ENCODE measurements around the gene ABCA4. TPM values are rescaled to one million over a fixed set of nuclear protein-coding genes. Genes with fewer than 3 reads are reported as not detected.

Gene ABCA4
- total and polyA plus RNA-seq, 2 experiments from 2014 or later: 0.53 to 1.4 TPM

DNA sequence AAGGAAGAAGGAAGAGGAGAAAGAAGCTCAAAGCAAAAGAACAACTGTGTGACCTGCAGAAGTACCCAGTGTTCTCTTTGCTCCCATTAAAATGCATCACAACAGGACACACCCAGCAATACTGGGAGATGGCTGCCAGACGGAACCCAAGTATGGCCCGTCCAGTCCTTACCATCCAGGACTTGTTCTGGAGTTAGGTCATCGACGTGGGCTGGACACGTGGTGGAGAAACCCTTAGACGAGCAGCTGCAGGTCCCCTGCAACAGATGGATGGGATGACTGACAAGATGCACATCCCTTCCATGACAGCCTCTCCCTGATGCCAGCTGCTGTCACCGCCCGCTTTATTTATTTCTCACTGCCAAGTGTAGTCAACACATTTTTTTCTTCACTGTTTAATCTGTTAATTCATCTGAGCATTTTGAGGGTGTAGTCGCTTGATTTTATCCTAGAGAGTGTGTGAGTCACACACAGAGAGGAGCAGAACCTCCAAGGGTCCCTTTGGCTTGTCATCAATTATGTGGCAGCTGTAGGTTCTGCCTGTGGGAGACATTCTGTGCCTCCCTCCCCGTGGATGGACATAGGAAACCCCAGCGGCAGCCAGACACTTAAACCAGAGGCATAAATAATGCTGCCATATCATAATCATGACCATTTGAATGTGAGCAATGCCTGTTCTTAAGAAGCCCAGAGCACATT is 80.9 kb downstream of the ABCA4 start:
- no peaks in the 10 kb centered on the region for H3K27me3 ChIP-seq
- H4K20me1 ChIP-seq (ENCODE audit: insufficient read depth, poor library complexity, severe bottlenecking): no peaks in the 10 kb centered on the region
- no peak overlapping the region for H3K27ac ChIP-seq
- H3K9me3 ChIP-seq (ENCODE audit: low read depth): no peaks in the 10 kb centered on the region
- peaks cover 6% of the 10 kb centered on the region for H3K4me1 ChIP-seq (ENCODE audit: insufficient read depth)
- H3K79me2 ChIP-seq: no peaks in the 10 kb centered on the region
- no peak for DNase-seq (ENCODE audit: low spot score)
- no peak overlapping the region for H3K4me2 ChIP-seq
- H3K4me3 ChIP-seq: no peak overlapping the region
- no peak for TF ChIP-seq EZH2phosphoT487 (IDR thresholded peaks at IDR 0.05; ENCODE audit: low read depth, severe bottlenecking, unreplicated experiment)
- TF ChIP-seq EZH2 (IDR thresholded peaks at IDR 0.05; ENCODE audit: borderline replicate concordance): no peak
- no peak for TF ChIP-seq CTCF (IDR thresholded peaks at IDR 0.05; ENCODE audit: poor library complexity)
- WGBS (ENCODE audit: low lambda C conversion rate, missing lambda C conversion rate): 77% methylated on average over 11 of the region's 11 CpGs
- H2AFZ ChIP-seq: no peak overlapping the region
- H3K36me3 ChIP-seq (replicated peaks; ENCODE audit: insufficient read depth, low read depth): no peaks in the 10 kb centered on the region
- no peaks in the 10 kb centered on the region for H3K9me2 ChIP-seq (replicated peaks; ENCODE audit: insufficient read depth)

DNA sequence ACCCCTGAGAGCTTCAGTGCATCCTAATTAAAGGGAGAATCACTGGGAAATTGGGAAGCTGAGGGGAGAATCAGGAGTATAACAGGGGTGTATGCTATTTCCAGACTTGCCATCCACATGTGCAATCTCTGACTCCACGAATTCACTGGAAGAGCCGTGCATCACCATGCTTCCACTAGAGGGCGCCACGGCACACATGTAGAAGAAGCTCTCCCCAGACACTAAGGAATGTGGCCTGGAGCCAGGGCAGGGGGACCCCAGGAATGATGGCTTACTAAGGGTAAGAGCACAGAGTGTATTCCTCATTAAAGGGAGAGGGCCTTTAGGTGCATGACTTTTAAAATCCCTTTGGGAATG is 81.5 kb downstream of the ABCA4 start:
- H3K27me3 ChIP-seq: no peaks in the 10 kb centered on the region
- peak; percentile 79 for TF ChIP-seq CTCF (IDR thresholded peaks at IDR 0.05; ENCODE audit: poor library complexity)
- TF ChIP-seq EZH2 (IDR thresholded peaks at IDR 0.05; ENCODE audit: borderline replicate concordance): no peak
- no peaks in the 10 kb centered on the region for H3K9me3 ChIP-seq (ENCODE audit: low read depth)
- no peaks in the 10 kb centered on the region for H3K36me3 ChIP-seq (replicated peaks; ENCODE audit: insufficient read depth, low read depth)
- H4K20me1 ChIP-seq (ENCODE audit: insufficient read depth, poor library complexity, severe bottlenecking): no peaks in the 10 kb centered on the region
- H3K79me2 ChIP-seq: no peaks in the 10 kb centered on the region
- H3K27ac ChIP-seq: no peak overlapping the region
- 5% methylated on average over 4 of the region's 4 CpGs for WGBS (ENCODE audit: low lambda C conversion rate, missing lambda C conversion rate)
- no peak overlapping the region for H3K4me2 ChIP-seq
- DNase-seq (ENCODE audit: low spot score): peak; percentile 87
- no peaks in the 10 kb centered on the region for H3K9me2 ChIP-seq (replicated peaks; ENCODE audit: insufficient read depth)
- peaks cover 6% of the 10 kb centered on the region for H3K4me1 ChIP-seq (ENCODE audit: insufficient read depth)
- no peak overlapping the region for H3K4me3 ChIP-seq
- no peak overlapping the region for H2AFZ ChIP-seq

- no peaks in the 10 kb centered on the region for H3K9me2 ChIP-seq (replicated peaks; ENCODE audit: insufficient read depth)
- no peak overlapping the region for H3K27ac ChIP-seq
- no peaks in the 10 kb centered on the region for H3K36me3 ChIP-seq (replicated peaks; ENCODE audit: insufficient read depth, low read depth)
Measured at GRCh38 chr1:94038511-94038910, 82.4 kb downstream of the ABCA4 start.

More at GRCh38 chr1:94038511-94038910, 82.4 kb downstream of the ABCA4 start:
- no peak for TF ChIP-seq EZH2 (IDR thresholded peaks at IDR 0.05; ENCODE audit: borderline replicate concordance)
- no peak for TF ChIP-seq EZH2phosphoT487 (IDR thresholded peaks at IDR 0.05; ENCODE audit: low read depth, severe bottlenecking, unreplicated experiment)
- no peak for TF ChIP-seq CTCF (IDR thresholded peaks at IDR 0.05; ENCODE audit: poor library complexity)
- no peaks in the 10 kb centered on the region for H3K27me3 ChIP-seq
- H3K4me3 ChIP-seq: no peak overlapping the region
- H3K9me3 ChIP-seq (ENCODE audit: low read depth): no peaks in the 10 kb centered on the region
- H3K79me2 ChIP-seq: no peaks in the 10 kb centered on the region
- no peak overlapping the region for H3K4me2 ChIP-seq
- no peak overlapping the region for H2AFZ ChIP-seq
- DNase-seq (ENCODE audit: low spot score): no peak
- H4K20me1 ChIP-seq (ENCODE audit: insufficient read depth, poor library complexity, severe bottlenecking): no peaks in the 10 kb centered on the region
- 67% methylated on average over 3 of the region's 3 CpGs for WGBS (ENCODE audit: low lambda C conversion rate, missing lambda C conversion rate)
- peaks cover 6% of the 10 kb centered on the region for H3K4me1 ChIP-seq (ENCODE audit: insufficient read depth)
